Ovary (tissue), 3 donors: Measurements from ENCODE around the gene CLASP1.

Source experiments
- EP300 ChIP-seq: sonication (generic); formaldehyde crosslinking; IDR thresholded peaks from one replicate; pipeline ENCODE4 v1.6.1; 2017; ENCODE audit warnings: antibody characterized with exemption
- POLR2A ChIP-seq: fragments of 450-650 bp; IDR thresholded peaks from one replicate; pipeline ENCODE4 v1.6.1; 2017; ENCODE audit warnings: antibody characterized with exemption, mild to moderate bottlenecking, moderate library complexity
- TF ChIP-seq, protein P1 (sequence below), 3 donors: fragments of 450-650 bp in 2 of 3; fragments of 200-600 bp in 1 of 3; IDR thresholded peaks; one replicate each; pipeline versions ENCODE4 v1.5.1 to v1.8.0; 2016 to 2022; ENCODE audit warnings: antibody characterized with exemption in 3 of 3, mild to moderate bottlenecking in 1 of 3
- donor health status: DM: no; HTN: no; CAD: no.

DNA sequence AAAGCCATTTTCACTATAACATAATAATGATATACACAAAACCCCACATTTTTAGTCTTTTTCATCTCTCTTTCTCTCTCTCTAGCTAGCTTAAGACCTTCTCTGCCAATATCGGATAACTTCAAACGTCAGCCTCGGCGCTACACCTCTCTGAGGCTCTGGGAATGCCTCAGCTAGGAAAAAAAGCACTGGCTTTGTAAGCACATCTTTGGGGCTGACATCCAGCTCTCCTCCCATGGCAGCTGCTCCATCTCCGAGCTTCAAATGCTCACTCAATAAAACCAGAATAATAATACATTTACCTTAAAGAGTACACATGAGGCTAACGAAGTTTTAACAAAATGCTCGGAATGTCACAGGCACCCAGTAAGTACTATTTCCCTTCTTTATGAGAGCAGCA, 107.8 kb downstream of the CLASP1 start:
- no peak for TF ChIP-seq POLR2A
- TF ChIP-seq, protein P1, sequence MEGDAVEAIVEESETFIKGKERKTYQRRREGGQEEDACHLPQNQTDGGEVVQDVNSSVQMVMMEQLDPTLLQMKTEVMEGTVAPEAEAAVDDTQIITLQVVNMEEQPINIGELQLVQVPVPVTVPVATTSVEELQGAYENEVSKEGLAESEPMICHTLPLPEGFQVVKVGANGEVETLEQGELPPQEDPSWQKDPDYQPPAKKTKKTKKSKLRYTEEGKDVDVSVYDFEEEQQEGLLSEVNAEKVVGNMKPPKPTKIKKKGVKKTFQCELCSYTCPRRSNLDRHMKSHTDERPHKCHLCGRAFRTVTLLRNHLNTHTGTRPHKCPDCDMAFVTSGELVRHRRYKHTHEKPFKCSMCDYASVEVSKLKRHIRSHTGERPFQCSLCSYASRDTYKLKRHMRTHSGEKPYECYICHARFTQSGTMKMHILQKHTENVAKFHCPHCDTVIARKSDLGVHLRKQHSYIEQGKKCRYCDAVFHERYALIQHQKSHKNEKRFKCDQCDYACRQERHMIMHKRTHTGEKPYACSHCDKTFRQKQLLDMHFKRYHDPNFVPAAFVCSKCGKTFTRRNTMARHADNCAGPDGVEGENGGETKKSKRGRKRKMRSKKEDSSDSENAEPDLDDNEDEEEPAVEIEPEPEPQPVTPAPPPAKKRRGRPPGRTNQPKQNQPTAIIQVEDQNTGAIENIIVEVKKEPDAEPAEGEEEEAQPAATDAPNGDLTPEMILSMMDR (IDR thresholded peaks at IDR 0.05) = no peak
- TF ChIP-seq EP300 = no peak
